Neutrophil (primary cell): ENCODE results near the gene COL15A1.

Experiments
- H3K27ac ChIP-seq: fragments of 200-600 bp; sonication (generic); 2 replicates; pipeline ENCODE4 v1.5.1; 2016; ENCODE audit warnings: mild to moderate bottlenecking, moderate library complexity
- H3K27me3 ChIP-seq: fragments of 200-600 bp; sonication (generic); 2 replicates; pipeline ENCODE4 v1.6.0; 2016; ENCODE audit warnings: mild to moderate bottlenecking
- H3K36me3 ChIP-seq: fragments of 200-600 bp; sonication (generic); 2 replicates; pipeline ENCODE4 v1.5.1; 2017
- H3K4me1 ChIP-seq, 2 experiments: fragments of 200-600 bp in 1 of 2; sonication (generic) in 1 of 2; 1 replicate in 1 of 2; 2 replicates in 1 of 2; pipeline versions ENCODE4 v1.5.1 to v1.6.1; 2013 to 2016; ENCODE audit warnings: low read depth in 1 of 2, low read length in 1 of 2, mild to moderate bottlenecking in 1 of 2, moderate library complexity in 1 of 2; ENCODE audit not compliant: control insufficient read depth in 1 of 2, insufficient read depth in 1 of 2
- H3K4me3 ChIP-seq, 2 experiments: fragments of 200-600 bp in 1 of 2; sonication (generic) in 1 of 2; 1 replicate in 1 of 2; 2 replicates in 1 of 2; pipeline ENCODE4 v1.5.1; 2013 to 2016; ENCODE audit warnings: low read depth in 1 of 2, low read length in 1 of 2, mild to moderate bottlenecking in 1 of 2, moderate library complexity in 1 of 2
- H3K9me3 ChIP-seq: fragments of 200-600 bp; sonication (generic); 2 replicates; pipeline ENCODE4 v1.5.1; 2016
- TF ChIP-seq, protein P1 (sequence below): fragments of 200-600 bp; sonication (generic); IDR thresholded peaks from 2 replicates; pipeline ENCODE4 v1.5.1; 2016; ENCODE audit warnings: antibody characterized with exemption

COL15A1 gene

DNA sequence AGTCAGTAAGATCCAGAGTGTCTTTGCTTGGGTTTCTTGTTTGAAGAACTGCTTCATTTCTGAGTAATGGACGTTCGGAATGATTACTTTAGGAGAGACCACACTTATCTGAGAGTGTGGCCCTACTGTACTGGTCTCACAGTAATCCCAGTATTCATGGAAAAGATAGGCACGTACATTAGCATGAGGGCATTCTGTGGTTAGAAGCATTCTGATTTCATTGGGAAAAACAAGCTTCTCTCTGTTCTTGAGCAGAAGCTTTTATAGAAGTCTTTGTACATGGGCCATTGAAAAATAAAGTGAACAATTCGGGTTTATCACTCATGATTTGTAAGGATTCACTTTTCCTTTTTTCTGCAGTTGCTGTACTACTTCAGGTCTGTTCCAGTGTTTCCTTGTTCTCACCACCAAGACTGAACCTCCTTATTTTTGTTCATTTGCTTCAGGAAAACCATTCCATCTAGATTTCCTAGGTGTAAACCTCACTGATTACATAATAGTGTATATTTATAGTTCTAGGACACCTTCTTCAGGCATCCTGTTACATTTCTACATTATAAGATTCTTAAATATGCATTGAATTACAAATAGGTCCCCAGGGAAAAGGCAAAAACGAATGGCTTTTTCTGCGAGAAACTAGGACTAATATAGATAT is 171.3 kb downstream of the COL15A1 start:
- Histone ChIP-seq H3K27me3 (no peaks in the 10 kb centered on the region), H3K4me1 (peaks cover 93 to 97% of the 10 kb centered on the region in 2 experiments), H3K4me3 (no peak overlapping the region), H3K36me3 (no peaks in the 10 kb centered on the region), H3K9me3 (no peaks in the 10 kb centered on the region), H3K27ac (peak overlapping the region; percentile 75)
- TF ChIP-seq, protein P1, sequence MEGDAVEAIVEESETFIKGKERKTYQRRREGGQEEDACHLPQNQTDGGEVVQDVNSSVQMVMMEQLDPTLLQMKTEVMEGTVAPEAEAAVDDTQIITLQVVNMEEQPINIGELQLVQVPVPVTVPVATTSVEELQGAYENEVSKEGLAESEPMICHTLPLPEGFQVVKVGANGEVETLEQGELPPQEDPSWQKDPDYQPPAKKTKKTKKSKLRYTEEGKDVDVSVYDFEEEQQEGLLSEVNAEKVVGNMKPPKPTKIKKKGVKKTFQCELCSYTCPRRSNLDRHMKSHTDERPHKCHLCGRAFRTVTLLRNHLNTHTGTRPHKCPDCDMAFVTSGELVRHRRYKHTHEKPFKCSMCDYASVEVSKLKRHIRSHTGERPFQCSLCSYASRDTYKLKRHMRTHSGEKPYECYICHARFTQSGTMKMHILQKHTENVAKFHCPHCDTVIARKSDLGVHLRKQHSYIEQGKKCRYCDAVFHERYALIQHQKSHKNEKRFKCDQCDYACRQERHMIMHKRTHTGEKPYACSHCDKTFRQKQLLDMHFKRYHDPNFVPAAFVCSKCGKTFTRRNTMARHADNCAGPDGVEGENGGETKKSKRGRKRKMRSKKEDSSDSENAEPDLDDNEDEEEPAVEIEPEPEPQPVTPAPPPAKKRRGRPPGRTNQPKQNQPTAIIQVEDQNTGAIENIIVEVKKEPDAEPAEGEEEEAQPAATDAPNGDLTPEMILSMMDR = no peak

DNA sequence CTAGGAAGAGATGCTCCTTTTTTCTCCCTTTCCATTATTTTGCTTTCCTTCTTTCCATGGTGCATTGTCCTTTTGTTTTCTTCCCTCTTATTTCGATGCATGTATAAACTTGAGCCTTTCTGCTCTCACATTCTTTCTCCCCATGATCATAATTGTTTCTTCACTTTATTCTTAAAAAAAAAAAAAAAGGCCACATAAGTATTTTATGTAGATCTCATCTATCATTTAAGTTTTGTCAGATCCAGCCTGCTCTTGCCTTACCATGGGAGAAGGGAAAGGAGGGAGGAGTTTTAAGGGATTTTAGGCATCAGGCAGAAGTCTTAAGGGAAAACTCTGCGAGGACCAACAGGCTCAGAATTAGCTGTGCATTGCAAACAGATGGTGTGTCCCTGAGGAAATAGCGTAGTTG is 172.3 kb downstream of the COL15A1 start:
- no peak overlapping the region for H3K4me3 ChIP-seq
- no peaks in the 10 kb centered on the region for H3K27me3 ChIP-seq
- H3K4me1 ChIP-seq = peaks cover 93 to 97% of the 10 kb centered on the region in 2 experiments
- H3K27ac ChIP-seq = peak overlapping the region; percentile 75
- no peaks in the 10 kb centered on the region for H3K36me3 ChIP-seq
- H3K9me3 ChIP-seq = no peaks in the 10 kb centered on the region
- TF ChIP-seq, protein P1 = no peak

DNA sequence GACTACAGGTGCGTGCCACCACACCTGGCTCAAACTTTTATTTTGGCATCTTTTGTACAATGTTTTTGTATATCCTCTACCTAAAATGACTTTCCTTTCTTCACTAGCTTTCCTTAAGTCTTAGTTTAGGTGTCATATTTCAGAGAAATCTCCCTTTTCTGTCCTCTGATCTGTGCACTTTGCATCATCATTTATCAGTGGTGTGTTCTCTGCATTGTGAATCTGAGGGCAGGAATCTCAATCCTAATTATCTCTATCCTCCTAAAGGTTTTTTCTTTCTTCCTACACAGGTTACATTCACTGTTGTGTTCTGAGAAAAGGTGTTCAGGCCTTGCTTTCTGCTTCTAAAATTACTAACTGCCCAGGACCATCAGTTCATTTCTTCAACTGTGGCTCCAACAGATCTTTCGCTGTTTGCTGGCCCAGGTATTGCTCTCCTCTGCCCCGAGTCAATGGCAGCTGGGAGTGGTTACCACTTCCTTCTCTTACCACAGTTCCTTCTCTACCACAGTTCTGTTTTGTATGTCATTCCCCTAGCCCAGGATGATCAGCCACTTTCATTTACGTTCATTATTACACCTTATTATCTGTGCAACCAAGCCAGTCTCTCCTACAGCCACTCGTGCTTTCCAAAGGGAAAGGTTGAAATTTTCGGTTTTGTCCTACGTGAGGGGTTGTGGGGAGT is 175.2 kb downstream of the COL15A1 start:
- Histone ChIP-seq H3K4me3 (peak overlapping the region; percentile 49 to 62), H3K36me3 (no peaks in the 10 kb centered on the region), H3K27me3 (no peaks in the 10 kb centered on the region), H3K4me1 (peaks cover 88 to 93% of the 10 kb centered on the region in 2 experiments), H3K27ac (peak overlapping the region; percentile 91), H3K9me3 (no peaks in the 10 kb centered on the region)
- TF ChIP-seq, protein P1 = no peak

DNA sequence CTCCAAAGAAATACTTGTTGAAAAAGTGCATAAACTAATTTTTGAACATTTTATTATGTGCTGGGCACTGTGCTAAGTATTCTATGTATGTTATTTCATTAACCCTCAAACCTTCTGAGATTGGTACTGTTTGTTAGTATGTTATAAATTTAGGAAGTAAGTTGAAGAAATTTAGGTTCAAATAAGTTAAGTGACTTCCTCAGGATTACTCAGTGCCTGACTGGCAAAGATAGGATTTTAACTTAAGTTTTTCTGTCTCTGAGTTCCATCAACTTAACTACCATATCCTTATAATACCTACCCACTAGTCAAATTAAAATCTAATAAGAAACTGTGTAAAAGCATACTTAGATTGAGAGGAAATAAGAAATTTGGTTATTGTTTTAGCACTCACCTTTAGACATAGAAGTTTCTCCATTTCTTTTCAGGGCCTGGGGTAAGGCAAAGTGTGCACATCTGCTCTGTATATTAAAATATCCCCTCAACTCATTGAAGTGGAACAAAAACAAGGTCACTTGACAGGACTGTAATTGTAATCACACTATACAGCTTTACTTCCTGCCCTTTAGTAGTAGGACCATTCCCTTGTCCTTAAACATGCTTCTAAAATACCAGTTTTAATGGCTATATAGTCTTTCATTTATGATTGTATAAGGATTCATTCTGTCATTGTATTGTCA is 176.4 kb downstream of the COL15A1 start:
- Histone ChIP-seq H3K27ac (peak overlapping the region; percentile 91), H3K4me3 (peak overlapping the region in 1 of 2 experiments; percentile 49)

More for the DNA sequence above, 176.4 kb downstream of the COL15A1 start:
- Histone ChIP-seq H3K4me1 (peaks cover 76 to 87% of the 10 kb centered on the region in 2 experiments), H3K36me3 (no peaks in the 10 kb centered on the region), H3K9me3 (no peaks in the 10 kb centered on the region), H3K27me3 (no peaks in the 10 kb centered on the region)
- TF ChIP-seq, protein P1 = no peak
